HG03175 (cell line): Measurements from ENCODE around the gene PRKACG.

Experiments used
- ATAC-seq: cut with Tn5 transposase; IDR thresholded peaks from one replicate; pipeline ENCODE4 v1.9.1; 2021; ENCODE audit warnings: mild to moderate bottlenecking, moderate library complexity; ENCODE audit not compliant: unreplicated experiment

The PRKACG gene

DNA sequence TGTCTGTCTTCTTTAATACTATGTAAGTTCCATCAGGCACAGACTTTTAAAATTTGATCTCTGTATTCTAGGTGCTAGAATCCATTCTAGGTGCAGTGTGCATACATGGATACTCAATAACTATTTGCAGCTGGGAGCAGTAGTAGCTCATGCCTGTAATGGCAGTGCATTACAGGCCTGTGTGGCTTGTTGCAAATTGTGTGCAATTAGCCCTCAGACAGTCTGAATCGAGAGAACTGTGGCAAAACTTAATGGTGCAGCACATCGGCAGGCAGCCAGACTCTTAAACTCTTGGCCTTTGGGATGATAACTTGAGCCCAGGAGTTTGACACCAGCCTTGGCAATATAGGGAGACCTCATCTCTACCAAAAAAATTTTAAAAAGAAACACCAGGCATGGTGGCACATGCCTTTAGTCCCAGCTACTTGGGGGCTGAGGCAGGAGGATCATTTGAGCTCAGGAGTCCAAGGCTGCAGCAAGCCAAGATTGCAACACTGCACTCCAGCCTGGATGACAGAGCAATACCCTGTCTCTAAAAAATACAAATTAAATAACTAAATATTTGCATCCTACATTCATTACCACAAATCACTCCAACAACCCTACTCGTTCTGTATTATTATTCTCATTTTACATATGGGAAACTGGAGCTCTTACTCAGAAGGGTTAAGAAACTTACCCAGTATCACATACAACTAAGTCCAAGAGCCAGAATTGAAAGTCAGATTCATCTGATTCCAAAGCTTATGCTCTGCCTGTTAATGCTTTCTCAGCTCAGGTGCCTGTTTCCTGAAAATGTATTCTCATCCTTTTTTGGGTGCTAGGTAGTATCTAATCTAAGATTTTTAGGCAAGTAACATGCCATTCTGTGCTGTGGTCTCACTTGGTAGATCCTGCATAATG, 30.1 kb downstream of the PRKACG start:
- ATAC-seq, result no peak

DNA sequence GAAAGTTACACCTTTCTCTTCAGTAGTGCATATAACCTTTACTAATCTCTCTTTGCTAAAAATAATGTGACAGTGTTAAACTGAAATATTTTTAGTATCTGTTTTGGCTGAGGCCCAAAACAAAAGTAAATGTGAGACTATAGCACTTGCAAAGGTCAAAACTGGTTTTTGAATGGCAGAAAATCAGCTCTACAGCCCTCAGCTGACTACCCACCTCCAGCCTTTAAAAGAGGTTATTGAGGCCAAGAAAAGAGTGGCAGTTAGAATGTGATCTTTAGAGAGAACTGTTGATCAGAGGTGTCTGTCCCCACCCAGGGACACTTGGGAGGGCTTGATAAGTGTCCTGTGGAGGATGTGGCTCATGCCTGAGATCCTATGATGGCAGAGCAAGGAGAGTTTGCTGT, 30.9 kb downstream of the PRKACG start:
- peak; percentile 35 for ATAC-seq

DNA sequence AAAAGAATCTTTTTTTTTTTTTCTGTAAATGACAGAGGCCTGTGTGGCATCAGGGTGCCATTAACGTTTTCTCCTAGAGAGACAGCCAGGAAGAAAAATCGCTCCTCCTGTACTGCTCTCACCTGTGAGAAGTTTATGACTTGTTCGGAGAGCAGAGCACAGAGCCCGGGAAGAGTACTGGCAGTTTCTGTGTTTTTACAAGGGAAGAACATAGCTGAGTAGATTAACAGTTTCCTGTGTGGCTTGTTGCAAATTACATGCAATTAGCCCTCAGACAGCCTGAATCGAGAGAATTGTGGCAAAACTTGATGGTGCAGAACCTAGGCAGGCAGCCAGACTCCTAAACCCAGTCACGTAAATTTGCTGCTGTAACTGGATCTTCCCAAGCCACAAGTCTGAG, 32.1 kb downstream of the PRKACG start:
- peak; percentile 45 for ATAC-seq

GRCh38 chr9:68980341-68980914, 33.5 kb downstream of the PRKACG start:
- ATAC-seq, result no peak

DNA sequence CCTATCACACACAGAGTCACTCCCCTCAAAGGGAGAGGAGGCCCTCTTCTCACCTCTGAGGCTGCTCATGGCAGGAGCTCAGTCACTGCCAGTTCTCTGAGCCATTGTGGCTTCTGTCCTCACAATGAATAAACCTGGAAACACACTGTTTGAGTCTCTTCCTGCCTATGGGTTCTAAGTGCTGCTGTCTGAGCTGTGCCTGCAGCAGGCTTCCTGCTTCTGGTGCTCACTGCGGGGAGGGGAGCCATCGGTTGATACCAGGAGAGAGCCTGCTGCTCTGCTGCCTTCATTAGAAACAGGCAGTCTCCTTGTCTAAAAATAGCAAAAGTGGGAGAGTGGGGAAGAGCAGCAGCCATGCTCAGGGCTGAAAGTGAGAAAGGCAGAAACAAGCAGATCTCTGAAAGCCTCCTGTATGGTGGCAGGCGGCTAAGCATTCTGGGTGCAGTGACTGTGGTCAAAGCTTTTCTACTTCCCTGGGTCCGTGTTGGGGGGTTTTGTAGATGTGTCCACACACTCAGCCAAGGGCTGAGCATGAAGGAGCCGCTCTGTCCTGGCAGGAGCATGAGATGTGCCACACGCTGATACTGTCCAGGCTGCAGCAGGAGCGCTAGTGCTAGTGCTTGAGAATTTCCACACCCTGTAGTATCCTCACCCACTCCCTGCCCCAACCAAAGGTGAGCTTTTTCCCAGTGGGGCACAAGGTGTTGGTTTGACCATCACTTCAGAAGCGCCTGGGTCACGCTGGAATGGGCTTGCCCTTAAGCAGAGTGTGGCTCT, 34.2 kb downstream of the PRKACG start:
- ATAC-seq, result no peak

- no peak for ATAC-seq
Observed at GRCh38 chr9:68978501-68978900, 35.4 kb downstream of the PRKACG start.

DNA sequence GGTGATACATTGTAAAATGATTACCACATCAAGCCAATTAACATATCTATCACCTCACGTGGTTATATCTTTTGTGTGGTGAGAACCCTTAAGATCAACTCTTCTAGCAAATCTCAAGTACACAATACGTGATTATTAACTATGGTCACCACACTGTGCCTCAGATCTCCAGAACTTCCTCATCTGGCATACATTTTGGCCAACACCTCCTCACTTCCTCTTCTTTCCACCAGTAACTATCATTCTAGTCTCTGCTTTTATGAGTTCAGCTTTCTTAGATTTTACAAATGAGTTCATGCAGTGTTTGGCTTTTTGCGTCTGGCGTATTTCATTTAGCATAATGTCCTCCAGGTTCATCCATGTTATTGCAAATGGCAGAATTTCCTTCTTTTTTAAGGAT, 35.8 kb downstream of the PRKACG start:
- ATAC-seq, result peak; percentile 43

DNA sequence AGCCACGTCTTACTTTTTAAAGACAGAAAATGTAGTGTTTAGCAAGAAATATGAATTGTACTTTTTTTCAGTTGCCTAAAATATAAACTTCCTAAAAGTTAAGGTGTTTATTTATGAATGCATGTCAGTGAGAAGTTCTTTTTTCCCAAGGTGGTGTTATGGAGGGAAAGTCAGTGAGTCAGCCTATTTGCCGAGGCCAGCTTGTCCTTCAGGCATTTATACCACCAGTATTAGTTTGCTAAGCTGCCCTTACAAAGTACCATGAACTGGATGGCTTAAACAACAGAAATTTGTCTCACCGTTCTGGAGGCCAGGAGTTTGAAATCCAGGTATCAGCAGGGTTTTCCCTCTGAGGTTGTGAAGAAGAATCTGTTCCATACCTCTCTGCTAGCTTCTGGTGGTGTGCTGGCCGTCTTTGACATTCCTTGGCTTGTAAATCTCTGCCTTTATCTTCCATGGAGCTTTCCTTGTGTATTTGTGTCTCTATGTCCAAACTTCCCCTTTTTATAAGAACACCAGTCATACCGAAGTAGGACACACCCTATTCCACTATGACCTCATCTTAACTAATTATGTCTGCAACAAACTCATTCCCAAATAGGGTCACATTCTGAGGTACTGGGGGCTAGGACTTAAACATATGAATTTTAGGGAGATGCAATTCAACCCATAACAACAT, 38.4 kb downstream of the PRKACG start:
- no peak for ATAC-seq

- no peak for ATAC-seq
Observed at GRCh38 chr9:68974901-68975300, 39.0 kb downstream of the PRKACG start.

GRCh38 chr9:68974431-68974830, 39.5 kb downstream of the PRKACG start:
- peak; percentile 86 for ATAC-seq

DNA sequence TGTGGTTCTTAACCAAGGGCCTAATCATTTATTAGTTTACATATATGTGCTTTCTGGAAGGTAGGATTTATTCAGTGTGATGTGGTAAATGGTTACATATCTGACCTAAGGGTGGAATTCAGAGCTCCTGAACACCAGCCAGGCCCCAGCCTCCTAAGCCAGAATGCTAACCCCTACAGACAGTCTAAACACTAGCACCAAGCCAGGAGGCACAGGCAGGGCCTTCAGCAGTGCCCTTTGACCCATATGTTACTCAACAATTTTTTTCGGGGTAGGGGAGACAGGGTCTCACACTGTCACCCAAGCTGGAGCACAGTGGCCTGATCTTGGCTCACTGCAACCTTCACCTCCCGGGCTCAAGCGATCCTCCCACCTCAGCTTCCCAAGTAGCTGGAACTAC, 40.3 kb downstream of the PRKACG start:
- no peak for ATAC-seq

GRCh38 chr9:68970151-68970550, 43.8 kb downstream of the PRKACG start:
- no peak for ATAC-seq

- no peak for ATAC-seq
Observed at GRCh38 chr9:68969538-68969937, 44.4 kb downstream of the PRKACG start.

DNA sequence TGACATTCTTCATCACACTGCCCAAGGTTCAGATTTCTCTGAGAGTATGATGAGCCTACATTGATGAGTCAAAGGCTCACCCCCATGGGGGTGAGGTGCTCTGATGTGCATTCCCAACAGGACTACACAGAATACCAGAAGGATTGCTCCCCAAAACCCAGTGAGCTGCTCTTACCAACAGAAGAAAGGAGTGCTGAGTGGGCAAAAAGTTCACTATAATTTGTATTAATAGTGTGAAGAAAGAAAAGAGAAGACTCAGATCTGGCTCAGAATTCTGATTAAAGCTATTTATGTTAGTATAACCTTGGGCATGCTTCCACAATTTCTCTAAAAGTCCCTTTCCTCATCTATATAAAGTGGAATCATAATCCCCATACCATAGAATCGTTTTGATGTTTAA, 46.1 kb downstream of the PRKACG start:
- no peak for ATAC-seq

DNA sequence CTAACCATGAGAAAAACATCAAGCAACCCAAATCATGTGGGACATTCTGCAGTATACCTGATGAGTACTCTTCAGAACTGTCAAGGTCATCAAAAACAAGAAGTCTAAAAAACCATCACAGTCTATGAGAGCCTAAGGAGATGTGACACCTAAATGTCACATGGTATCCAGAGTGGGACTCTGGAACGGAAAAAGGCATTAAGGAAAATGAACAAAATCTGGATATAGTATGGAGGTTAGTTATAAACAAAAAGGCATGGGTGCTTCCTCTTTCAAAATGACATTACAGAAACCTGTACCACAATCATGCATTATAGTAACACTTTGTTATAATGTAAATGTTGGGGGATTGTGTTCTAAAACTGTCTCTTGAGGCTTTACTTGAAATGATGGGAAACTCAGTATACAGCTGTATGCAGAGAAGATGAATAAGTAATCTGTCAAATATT, 47.4 kb downstream of the PRKACG start:
- ATAC-seq, result peak; percentile 82

- no peak for ATAC-seq
Observed at GRCh38 chr9:68964765-68965164, 49.1 kb downstream of the PRKACG start.

DNA sequence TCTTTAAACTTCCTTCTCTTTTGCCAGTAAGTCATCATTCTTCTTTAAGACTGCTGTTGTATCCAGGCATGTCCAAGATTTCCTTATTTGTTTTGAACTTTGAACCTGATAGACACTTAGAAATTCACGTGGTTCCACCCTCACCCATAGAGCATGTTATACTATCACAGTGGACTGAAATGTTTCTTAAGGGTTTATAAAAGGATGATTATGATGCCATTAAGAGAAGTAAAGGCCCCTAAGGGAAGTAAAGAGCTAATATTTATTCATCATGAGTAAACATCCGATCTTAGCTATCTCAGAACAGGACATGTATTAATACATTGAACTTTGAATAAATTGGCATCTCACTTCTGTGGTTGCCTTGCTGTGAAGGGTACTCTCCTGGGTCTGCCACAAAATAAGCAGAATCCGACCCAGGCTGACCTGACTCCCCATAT, 49.8 kb downstream of the PRKACG start:
- ATAC-seq, result no peak

DNA sequence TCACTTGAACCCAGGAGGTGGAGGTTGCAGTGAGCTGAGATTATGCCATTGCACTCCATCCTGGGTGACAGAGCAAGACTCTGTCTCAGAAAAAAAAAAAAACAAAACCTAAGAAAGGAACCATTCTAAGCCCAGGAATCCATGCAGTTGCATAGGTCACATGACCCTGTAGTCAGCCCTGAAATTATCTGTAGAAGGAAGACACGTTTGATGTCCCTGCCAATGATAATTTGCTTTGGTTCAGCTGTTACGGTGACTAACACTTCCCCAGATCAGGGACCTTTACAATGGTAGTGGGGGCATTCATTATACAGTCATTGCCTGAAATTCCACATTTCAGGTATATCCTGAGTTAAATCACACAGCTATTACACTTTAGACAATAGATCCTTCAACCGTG, 50.5 kb downstream of the PRKACG start:
- ATAC-seq, result no peak
